ENCODE measurements around the gene PDE1C.

- TF ChIP-seq POLR2A (IDR thresholded peaks at IDR 0.05) (no peak), CTCF (IDR thresholded peaks at IDR 0.05) (no peak)
Measured at GRCh38 chr7:31955641-31956040, 114.6 kb downstream of the PDE1C start.

Data from stomach (tissue), 4 donors.